DND-41 (cell line): ENCODE data around the gene TMEM132D.

Experiments
- CTCF ChIP-seq: IDR thresholded peaks from 2 replicates; pipeline ENCODE4 v1.5.1; 2012; ENCODE audit warnings: borderline replicate concordance, low read length, moderate library complexity, mild to moderate bottlenecking; ENCODE audit not compliant: poor library complexity, severe bottlenecking; ENCODE audit errors: extremely low read depth
- EZH2 ChIP-seq: IDR thresholded peaks from 3 replicates; pipeline ENCODE4 v1.6.1; 2012; ENCODE audit warnings: borderline replicate concordance, low read depth, mild to moderate bottlenecking, moderate library complexity, low read length, inconsistent platforms; ENCODE audit not compliant: severe bottlenecking

- no peak for TF ChIP-seq CTCF
- no peak for TF ChIP-seq EZH2
Measured at GRCh38 chr12:129672110-129672509, 231.7 kb downstream of the TMEM132D start.
